Activated gamma-delta T cell treated with Interleukin-2 at 50 U/mL for 16 hours (primary cell): ENCODE data around the gene PRXL2A.
A peak's percentile ranks its signal among the peaks of the same experiment; 100 is the strongest.
"Not testable (repeated sequence)": the region's sequence is repeated elsewhere in the genome, so short reads cannot be mapped to it uniquely, and the experiment has no call there.

Experiments
- DNase-seq: peaks from one replicate; pipeline ENCODE4 v3.0.0-alpha.2; 2020

The PRXL2A gene

DNA sequence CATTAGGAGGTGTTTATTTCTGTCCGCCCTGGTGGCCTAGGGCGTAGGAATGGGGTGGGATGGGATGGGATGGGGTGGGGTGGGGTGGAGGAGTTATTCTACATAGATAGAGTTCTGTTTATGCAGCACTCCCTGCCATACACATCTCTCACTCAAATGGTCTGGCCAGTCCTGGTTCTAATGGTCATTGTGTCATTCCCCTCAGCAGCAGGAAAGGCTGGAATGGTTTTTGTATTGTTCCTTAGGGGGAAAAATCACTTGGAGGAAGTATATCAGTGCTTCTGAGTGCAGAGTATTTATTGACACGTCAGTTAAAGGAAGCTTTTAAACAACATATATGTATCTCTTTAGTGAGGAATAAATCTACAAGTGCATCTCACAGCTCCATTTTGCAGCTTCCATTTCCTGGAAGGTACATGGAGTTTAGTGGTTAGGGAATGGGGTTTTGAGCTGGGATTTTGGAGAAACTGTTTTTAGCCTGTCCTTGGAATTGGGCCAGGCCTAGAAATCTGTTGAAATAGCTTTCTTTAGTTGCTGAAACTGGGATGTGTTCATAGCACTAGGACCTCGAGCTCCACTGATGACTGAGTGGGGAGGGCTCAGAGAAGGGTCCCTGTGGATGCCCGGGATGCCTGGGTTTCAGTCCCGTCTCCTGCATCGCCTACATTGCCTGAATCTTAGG is 54.1 kb downstream of the PRXL2A start:
- no peak for DNase-seq

DNA sequence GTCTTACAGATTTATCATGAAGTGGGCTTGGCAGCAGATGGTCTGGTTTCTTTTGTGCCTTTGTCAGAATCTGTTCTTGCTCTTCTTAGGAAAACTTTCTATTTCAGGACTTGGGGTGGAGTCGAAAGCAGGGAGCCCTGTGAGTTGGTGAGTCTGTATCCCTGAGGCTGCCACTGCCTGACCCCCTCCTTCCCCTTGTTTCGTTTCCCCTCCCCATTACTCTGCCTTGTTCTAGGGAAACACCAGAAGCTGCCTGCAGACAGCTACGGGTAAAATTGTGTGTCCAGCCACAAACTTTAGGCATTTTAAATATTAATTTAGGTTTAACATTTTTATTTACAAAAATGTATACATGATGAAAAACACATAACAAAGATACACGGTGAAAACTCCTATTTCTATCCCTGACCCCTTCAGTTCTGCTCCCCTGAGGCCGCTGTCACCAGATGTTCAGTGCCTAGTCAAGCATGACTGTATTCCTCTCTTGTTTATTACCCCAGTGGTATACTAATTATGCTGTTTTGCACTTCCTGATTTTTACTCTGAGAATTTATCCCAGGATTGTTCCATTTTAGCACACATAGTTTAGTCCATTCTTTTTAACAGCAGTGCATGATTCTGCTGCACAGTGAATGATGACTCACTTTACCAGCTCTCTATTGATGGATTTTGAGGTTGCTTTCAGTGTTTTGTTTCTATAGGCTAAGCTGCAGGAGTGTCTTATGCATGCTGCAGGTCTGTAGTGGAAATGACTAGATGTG is 54.8 kb downstream of the PRXL2A start:
- DNase-seq: no peak

DNA sequence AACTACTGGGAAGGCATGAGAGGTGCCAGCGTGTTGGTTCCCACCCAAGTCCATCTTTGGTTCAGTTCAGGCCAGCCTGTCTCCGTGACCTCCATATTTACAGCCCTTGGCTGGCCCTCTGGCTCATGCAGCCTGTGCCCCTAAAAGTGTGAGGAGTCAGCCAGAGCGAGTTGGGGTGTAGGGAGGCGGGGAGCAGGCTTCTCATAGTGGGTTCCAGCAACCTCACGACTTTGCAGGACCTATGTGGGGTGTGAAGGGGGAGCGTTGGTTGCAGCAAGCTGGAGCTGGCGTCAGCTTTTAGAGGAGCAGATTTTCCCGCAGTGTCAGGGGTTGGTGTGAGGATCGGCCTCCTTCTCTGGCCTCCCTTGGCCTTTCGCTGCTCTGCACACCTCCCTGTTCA is 55.5 kb downstream of the PRXL2A start:
- DNase-seq: no peak

- DNase-seq: no peak
Observed at GRCh38 chr10:80464557-80465450, 56.5 kb downstream of the PRXL2A start.

GRCh38 chr10:80465451-80465835 is 57.1 kb downstream of the PRXL2A start:
- DNase-seq: no peak

- DNase-seq: peak; percentile 69
Observed at GRCh38 chr10:80465839-80466590, 57.7 kb downstream of the PRXL2A start.

- no peak for DNase-seq
Observed at GRCh38 chr10:80466724-80467326, 58.5 kb downstream of the PRXL2A start.

- DNase-seq: peak; percentile 74
Observed at GRCh38 chr10:80468002-80468401, 59.7 kb downstream of the PRXL2A start.

DNA sequence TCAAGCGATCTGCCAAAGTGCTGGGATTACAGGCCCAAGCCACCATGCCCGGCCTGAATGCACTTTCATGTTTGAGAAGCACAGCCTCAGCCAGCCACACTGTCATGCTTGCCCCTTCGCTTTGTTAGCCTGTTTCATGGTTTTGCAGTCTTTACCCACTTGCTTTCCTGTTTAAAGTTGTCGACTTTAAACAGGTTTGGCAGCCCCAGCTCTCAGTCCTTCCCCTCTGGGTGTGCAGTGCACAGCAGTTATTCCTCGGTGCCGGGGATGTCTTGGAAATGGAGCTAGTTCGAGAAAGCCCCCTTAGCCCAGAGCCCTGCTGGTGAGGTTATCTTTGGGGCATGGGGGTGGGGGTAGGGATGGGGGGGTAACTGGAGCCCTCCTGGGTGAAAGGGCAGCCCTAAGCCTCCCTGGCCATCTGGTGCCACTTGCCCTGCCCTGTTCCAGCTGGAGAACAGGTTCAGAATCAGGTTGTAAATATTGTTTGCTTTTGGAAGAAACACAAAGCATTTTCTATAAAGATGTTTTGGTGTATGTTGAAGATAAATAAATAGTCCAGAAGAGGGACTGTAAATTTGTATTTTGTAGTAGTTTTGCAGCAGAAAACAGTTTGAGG is 60.6 kb downstream of the PRXL2A start:
- DNase-seq: peak; percentile 38

DNA sequence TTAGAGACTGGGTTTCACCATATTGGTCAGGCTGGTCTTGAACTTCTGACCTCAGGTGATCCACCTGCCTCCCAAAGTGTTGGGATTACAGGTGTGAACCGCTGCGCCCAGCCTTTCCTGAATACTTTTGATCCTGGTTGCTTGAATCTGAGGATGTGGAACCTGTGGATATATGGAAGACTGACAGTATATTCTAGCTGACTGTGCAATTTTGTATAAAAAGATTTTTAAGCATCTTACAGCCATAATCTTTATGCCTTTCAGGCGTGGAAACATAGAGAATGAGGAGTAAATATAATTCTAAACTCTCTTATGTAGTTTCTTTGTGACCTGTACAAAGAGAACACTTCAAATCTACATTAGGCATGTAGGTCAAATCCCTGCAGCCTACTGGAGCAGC is 61.9 kb downstream of the PRXL2A start:
- DNase-seq: no peak

DNA sequence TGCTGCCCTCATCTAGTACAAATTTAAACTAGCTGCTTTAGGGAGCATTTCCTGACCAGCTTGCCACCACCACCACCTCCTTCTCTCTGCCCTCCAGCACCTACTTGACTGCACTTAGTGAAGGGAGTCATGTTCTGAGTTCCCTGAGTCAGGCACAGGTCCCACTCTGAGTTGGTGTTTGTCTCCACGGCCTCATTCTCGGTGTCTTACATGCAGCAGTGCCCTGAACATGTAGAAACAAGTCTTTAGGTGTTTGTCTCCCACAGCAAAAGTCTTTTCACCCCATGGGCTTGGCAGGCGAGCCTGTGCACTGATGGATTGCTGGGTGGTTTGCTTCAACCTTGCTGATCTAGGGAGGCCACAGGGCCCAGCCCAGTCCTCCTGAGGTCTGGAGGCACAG is 62.6 kb downstream of the PRXL2A start:
- DNase-seq: no peak

GRCh38 chr10:80471715-80472233 is 63.4 kb downstream of the PRXL2A start:
- DNase-seq: no peak

GRCh38 chr10:80472234-80473095 is 64.1 kb downstream of the PRXL2A start:
- DNase-seq: no peak

GRCh38 chr10:80473096-80473657 is 64.8 kb downstream of the PRXL2A start:
- no peak for DNase-seq

- DNase-seq: no peak
Observed at GRCh38 chr10:80473692-80474596, 65.6 kb downstream of the PRXL2A start.

DNA sequence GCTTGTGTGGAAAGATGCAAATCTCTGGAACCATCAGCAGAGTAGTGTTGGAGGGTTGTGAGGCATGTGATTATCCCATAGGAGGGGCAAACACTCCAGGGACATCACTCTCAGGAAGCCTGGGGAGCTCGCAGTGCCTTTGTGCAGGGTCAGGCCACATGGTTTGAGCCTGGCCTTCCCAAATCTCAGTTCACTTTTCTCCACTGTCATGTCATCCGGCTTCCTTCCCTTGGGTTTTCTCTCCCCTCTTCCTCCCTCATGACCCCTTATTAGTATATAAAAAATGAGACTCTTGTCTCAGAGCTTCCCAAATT is 66.2 kb downstream of the PRXL2A start:
- DNase-seq: no peak

DNA sequence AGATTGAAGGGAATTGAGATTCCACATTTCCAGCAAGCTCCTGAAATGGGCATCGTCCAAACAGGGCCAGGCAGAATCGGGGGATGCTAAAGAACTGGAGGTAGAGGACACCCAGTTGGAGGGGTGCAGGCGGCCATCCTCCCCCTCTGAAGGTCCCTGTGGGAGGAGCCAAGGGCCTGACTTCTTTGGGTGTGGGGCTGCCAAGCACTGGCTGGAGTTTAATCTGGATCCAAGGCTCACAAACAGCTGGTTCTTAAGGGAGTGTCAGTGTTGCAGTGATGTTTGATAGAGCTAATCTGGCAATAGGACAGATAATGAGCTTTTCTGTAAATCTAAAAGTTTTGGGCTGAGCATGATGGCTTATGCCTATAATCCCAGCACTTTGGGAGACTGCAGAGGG is 66.6 kb downstream of the PRXL2A start:
- no peak for DNase-seq

GRCh38 chr10:80475641-80476040 is 67.3 kb downstream of the PRXL2A start:
- DNase-seq: not testable (repeated sequence)

- DNase-seq: no peak
Observed at GRCh38 chr10:80476685-80477084, 68.3 kb downstream of the PRXL2A start.
